ENCODE results near the gene ARHGEF4. TPM values are rescaled to one million over a fixed set of nuclear protein-coding genes. Genes with fewer than 3 reads are reported as not detected.

Gene ARHGEF4
- total and polyA plus RNA-seq, 2 experiments from 2014 or later = 4.6 to 16.6 TPM

GRCh38 chr2:130831356-130831755, 5.4 kb upstream of the ARHGEF4 start (continued):
- TF ChIP-seq, protein P1, sequence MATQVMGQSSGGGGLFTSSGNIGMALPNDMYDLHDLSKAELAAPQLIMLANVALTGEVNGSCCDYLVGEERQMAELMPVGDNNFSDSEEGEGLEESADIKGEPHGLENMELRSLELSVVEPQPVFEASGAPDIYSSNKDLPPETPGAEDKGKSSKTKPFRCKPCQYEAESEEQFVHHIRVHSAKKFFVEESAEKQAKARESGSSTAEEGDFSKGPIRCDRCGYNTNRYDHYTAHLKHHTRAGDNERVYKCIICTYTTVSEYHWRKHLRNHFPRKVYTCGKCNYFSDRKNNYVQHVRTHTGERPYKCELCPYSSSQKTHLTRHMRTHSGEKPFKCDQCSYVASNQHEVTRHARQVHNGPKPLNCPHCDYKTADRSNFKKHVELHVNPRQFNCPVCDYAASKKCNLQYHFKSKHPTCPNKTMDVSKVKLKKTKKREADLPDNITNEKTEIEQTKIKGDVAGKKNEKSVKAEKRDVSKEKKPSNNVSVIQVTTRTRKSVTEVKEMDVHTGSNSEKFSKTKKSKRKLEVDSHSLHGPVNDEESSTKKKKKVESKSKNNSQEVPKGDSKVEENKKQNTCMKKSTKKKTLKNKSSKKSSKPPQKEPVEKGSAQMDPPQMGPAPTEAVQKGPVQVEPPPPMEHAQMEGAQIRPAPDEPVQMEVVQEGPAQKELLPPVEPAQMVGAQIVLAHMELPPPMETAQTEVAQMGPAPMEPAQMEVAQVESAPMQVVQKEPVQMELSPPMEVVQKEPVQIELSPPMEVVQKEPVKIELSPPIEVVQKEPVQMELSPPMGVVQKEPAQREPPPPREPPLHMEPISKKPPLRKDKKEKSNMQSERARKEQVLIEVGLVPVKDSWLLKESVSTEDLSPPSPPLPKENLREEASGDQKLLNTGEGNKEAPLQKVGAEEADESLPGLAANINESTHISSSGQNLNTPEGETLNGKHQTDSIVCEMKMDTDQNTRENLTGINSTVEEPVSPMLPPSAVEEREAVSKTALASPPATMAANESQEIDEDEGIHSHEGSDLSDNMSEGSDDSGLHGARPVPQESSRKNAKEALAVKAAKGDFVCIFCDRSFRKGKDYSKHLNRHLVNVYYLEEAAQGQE (IDR thresholded peaks at IDR 0.05; ENCODE audit: unreplicated experiment) = no peak

- Mint-ChIP-seq H3K36me3 (ENCODE audit: low read depth) (no peaks in the 10 kb centered on the region), H3K4me3 (no peak overlapping the region), H3K27me3 (ENCODE audit: insufficient read depth, low read depth, poor library complexity) (peaks cover 20% of the 10 kb centered on the region), H3K9me3 (no peaks in the 10 kb centered on the region), H3K4me1 (peaks cover 12% of the 10 kb centered on the region), H3K27ac (no peak overlapping the region)
- no peaks in the 10 kb centered on the region for H3K36me3 ChIP-seq (ENCODE audit: insufficient read depth)
- no peak for DNase-seq (ENCODE audit: low spot score)
- H3F3A ChIP-seq (replicated peaks; ENCODE audit: low read depth) = no peaks in the 10 kb centered on the region
- no peaks in the 10 kb centered on the region for H4K20me1 ChIP-seq (replicated peaks; ENCODE audit: insufficient read depth)
- no peaks in the 10 kb centered on the region for H3K9me2 ChIP-seq (ENCODE audit: insufficient read depth)
- H3K4me1 ChIP-seq (ENCODE audit: insufficient read depth) = peaks cover 7% of the 10 kb centered on the region; the same call in 1 of the 2 replicates
- H2AFZ ChIP-seq = no peak overlapping the region
- no peak overlapping the region for H3K4me3 ChIP-seq
- H3K27me3 ChIP-seq (ENCODE audit: insufficient read depth) = peaks cover 11% of the 10 kb centered on the region
- no peak overlapping the region for H3K27ac ChIP-seq (ENCODE audit: low read depth)
- no peak for ATAC-seq
- no peak overlapping the region for H3K4me2 ChIP-seq
- H3K79me2 ChIP-seq (replicated peaks; ENCODE audit: insufficient read depth) = no peaks in the 10 kb centered on the region
- TF ChIP-seq JUNB (IDR thresholded peaks at IDR 0.05; ENCODE audit: unreplicated experiment) (no peak), ETS1 (IDR thresholded peaks at IDR 0.05) (no peak), POLR2AphosphoS5 (IDR thresholded peaks at IDR 0.05; ENCODE audit: low read depth) (no peak), STAT1 (IDR thresholded peaks at IDR 0.05; ENCODE audit: unreplicated experiment) (no peak), ZNF114 (CRISPR knock-in tag; IDR thresholded peaks at IDR 0.05) (no peak), EZH2 (IDR thresholded peaks at IDR 0.05; ENCODE audit: low read depth, unreplicated experiment) (no peak)
- TF ChIP-seq, protein P2, sequence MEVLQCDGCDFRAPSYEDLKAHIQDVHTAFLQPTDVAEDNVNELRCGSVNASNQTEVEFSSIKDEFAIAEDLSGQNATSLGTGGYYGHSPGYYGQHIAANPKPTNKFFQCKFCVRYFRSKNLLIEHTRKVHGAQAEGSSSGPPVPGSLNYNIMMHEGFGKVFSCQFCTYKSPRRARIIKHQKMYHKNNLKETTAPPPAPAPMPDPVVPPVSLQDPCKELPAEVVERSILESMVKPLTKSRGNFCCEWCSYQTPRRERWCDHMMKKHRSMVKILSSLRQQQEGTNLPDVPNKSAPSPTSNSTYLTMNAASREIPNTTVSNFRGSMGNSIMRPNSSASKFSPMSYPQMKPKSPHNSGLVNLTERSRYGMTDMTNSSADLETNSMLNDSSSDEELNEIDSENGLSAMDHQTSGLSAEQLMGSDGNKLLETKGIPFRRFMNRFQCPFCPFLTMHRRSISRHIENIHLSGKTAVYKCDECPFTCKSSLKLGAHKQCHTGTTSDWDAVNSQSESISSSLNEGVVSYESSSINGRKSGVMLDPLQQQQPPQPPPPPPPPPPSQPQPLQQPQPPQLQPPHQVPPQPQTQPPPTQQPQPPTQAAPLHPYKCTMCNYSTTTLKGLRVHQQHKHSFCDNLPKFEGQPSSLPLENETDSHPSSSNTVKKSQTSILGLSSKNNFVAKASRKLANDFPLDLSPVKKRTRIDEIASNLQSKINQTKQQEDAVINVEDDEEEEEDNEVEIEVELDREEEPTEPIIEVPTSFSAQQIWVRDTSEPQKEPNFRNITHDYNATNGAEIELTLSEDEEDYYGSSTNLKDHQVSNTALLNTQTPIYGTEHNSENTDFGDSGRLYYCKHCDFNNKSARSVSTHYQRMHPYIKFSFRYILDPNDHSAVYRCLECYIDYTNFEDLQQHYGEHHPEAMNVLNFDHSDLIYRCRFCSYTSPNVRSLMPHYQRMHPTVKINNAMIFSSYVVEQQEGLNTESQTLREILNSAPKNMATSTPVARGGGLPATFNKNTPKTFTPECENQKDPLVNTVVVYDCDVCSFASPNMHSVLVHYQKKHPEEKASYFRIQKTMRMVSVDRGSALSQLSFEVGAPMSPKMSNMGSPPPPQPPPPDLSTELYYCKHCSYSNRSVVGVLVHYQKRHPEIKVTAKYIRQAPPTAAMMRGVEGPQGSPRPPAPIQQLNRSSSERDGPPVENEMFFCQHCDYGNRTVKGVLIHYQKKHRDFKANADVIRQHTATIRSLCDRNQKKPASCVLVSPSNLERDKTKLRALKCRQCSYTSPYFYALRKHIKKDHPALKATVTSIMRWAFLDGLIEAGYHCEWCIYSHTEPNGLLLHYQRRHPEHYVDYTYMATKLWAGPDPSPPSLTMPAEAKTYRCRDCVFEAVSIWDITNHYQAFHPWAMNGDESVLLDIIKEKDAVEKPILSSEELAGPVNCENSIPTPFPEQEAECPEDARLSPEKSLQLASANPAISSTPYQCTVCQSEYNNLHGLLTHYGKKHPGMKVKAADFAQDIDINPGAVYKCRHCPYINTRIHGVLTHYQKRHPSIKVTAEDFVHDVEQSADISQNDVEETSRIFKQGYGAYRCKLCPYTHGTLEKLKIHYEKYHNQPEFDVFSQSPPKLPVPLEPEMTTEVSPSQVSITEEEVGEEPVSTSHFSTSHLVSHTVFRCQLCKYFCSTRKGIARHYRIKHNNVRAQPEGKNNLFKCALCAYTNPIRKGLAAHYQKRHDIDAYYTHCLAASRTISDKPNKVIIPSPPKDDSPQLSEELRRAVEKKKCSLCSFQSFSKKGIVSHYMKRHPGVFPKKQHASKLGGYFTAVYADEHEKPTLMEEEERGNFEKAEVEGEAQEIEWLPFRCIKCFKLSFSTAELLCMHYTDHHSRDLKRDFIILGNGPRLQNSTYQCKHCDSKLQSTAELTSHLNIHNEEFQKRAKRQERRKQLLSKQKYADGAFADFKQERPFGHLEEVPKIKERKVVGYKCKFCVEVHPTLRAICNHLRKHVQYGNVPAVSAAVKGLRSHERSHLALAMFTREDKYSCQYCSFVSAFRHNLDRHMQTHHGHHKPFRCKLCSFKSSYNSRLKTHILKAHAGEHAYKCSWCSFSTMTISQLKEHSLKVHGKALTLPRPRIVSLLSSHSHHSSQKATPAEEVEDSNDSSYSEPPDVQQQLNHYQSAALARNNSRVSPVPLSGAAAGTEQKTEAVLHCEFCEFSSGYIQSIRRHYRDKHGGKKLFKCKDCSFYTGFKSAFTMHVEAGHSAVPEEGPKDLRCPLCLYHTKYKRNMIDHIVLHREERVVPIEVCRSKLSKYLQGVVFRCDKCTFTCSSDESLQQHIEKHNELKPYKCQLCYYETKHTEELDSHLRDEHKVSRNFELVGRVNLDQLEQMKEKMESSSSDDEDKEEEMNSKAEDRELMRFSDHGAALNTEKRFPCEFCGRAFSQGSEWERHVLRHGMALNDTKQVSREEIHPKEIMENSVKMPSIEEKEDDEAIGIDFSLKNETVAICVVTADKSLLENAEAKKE (CRISPR knock-in tag; IDR thresholded peaks at IDR 0.05) = no peak
- TF ChIP-seq, protein P1 (IDR thresholded peaks at IDR 0.05; ENCODE audit: unreplicated experiment) = no peak
Observed at GRCh38 chr2:130832296-130832940, 4.3 kb upstream of the ARHGEF4 start.

All from GM23338 (cell line).